IMR-90 (cell line): ENCODE measurements around the gene DNMT3L. TPM values are rescaled to one million over a fixed set of nuclear protein-coding genes. Genes with fewer than 3 reads are reported as not detected.
"Not testable (repeated sequence)": the region's sequence is repeated elsewhere in the genome, so short reads cannot be mapped to it uniquely, and the experiment has no call there.

Source experiments
- ATAC-seq: fragments of 200-7000 bp; cut with Tn5 transposase; 2 replicates; pipeline ENCODE4 v1.9.1; 2020; ENCODE audit warnings: low read depth, mild to moderate bottlenecking, moderate library complexity
- BruUV-seq: library from RNA; stranded (reverse); fragments of 400-500 nt; replicated peaks from 2 replicates; lab custom pipeline; 2021; lab: Mats Ljungman, UMichigan
- CTCF ChIA-PET: fragments of 300-600 bp; formaldehyde crosslinking; extraction: SDS; loops from one replicate; lab custom pipeline; 2021; ENCODE audit warnings: antibody characterized with exemption; lab: Yijun Ruan, JAX
- POLR2A ChIA-PET: fragments of 300-600 bp; sonication (Branson Sonifier 250); formaldehyde crosslinking; loops from one replicate; lab custom pipeline; 2022; ENCODE audit warnings: antibody characterized with exemption; ENCODE audit not compliant: unreplicated experiment; lab: Charles Lee
- DNase-seq: peaks from one replicate; pipeline ENCODE4 v3.0.0; 2013
- H2AFZ ChIP-seq: replicated peaks from 2 replicates; pipeline ENCODE3; 2013; ENCODE audit warnings: low read length, mild to moderate bottlenecking; ENCODE audit not compliant: poor library complexity
- H2AK5ac ChIP-seq: 2 replicates; pipeline ENCODE4 v1.6.1; 2013; ENCODE audit warnings: low read depth, low read length, inconsistent platforms
- H2AK9ac ChIP-seq: replicated peaks from 2 replicates; pipeline ENCODE3; 2013; ENCODE audit warnings: mild to moderate bottlenecking, low read depth, low read length, moderate library complexity; ENCODE audit not compliant: poor library complexity
- H2BK120ac ChIP-seq: 2 replicates; pipeline ENCODE4 v1.6.1; 2013; ENCODE audit warnings: low read depth, low read length, inconsistent platforms
- H2BK15ac ChIP-seq: 3 replicates; pipeline ENCODE4 v1.6.1; 2013; ENCODE audit warnings: low read depth, low read length, inconsistent platforms
- H2BK20ac ChIP-seq: 2 replicates; pipeline ENCODE4 v1.6.1; 2013; ENCODE audit warnings: low read depth, mild to moderate bottlenecking, inconsistent platforms, low read length, moderate library complexity
- H2BK5ac ChIP-seq: 2 replicates; pipeline ENCODE4 v1.6.1; 2013; ENCODE audit warnings: mild to moderate bottlenecking, low read depth, low read length, inconsistent platforms; ENCODE audit not compliant: poor library complexity, severe bottlenecking
- H3K14ac ChIP-seq: replicated peaks from 2 replicates; pipeline ENCODE4 v1.6.1; 2013; ENCODE audit warnings: low read depth, low read length, inconsistent platforms
- H3K18ac ChIP-seq: 2 replicates; pipeline ENCODE4 v1.6.1; 2013; ENCODE audit warnings: low read depth, low read length, control low read depth
- H3K23ac ChIP-seq: 2 replicates; pipeline ENCODE4 v1.6.1; 2013; ENCODE audit warnings: low read depth, low read length, inconsistent platforms
- H3K27ac ChIP-seq: 2 replicates; pipeline ENCODE4 v1.5.1; 2013; ENCODE audit warnings: mild to moderate bottlenecking, control low read depth, low read length; ENCODE audit not compliant: insufficient read depth
- H3K27me3 ChIP-seq: 2 replicates; pipeline ENCODE4 v1.6.1; 2013; ENCODE audit warnings: low read length; ENCODE audit not compliant: control insufficient read depth, insufficient read depth
- H3K36me3 ChIP-seq: 2 replicates; pipeline ENCODE4 v1.6.1; 2013; ENCODE audit warnings: low read length, mixed read lengths; ENCODE audit not compliant: control insufficient read depth, insufficient read depth
- H3K4ac ChIP-seq: 2 replicates; pipeline ENCODE4 v1.6.1; 2013; ENCODE audit warnings: low read depth, low read length, inconsistent platforms
- H3K4me1 ChIP-seq: 2 replicates; pipeline ENCODE4 v1.6.1; 2013; ENCODE audit warnings: low read length, mixed read lengths; ENCODE audit not compliant: control insufficient read depth, insufficient read depth
- H3K4me2 ChIP-seq: 2 replicates; pipeline ENCODE4 v1.6.1; 2013; ENCODE audit warnings: low read depth, mild to moderate bottlenecking, control low read depth, low read length, moderate library complexity
- H3K4me3 ChIP-seq: 2 replicates; pipeline ENCODE4 v1.5.1; 2013; ENCODE audit warnings: low read depth, mild to moderate bottlenecking, control low read depth, low read length, moderate library complexity; ENCODE audit not compliant: insufficient read depth
- H3K56ac ChIP-seq: 2 replicates; pipeline ENCODE4 v1.6.1; 2013; ENCODE audit warnings: low read length, inconsistent platforms; ENCODE audit not compliant: insufficient read depth; ENCODE audit errors: extremely low read depth
- H3K79me1 ChIP-seq, 2 experiments: 2 replicates each; pipeline ENCODE4 v1.6.1; 2013; ENCODE audit warnings: low read length in 2 of 2, inconsistent platforms in 1 of 2, low read depth in 1 of 2
- H3K9ac ChIP-seq: 2 replicates; pipeline ENCODE4 v1.6.1; 2013; ENCODE audit warnings: low read depth, low read length, control low read depth
- H3K9me1 ChIP-seq: 2 replicates; pipeline ENCODE4 v1.6.1; 2013; ENCODE audit warnings: low read length, inconsistent platforms; ENCODE audit not compliant: insufficient read depth
- H3K9me3 ChIP-seq: 2 replicates; pipeline ENCODE4 v1.6.1; 2013; ENCODE audit warnings: low read length; ENCODE audit not compliant: control insufficient read depth, insufficient read depth
- H4K20me1 ChIP-seq: 2 replicates; pipeline ENCODE4 v1.6.1; 2013; ENCODE audit warnings: low read length, inconsistent platforms; ENCODE audit not compliant: insufficient read depth
- H4K5ac ChIP-seq: 2 replicates; pipeline ENCODE4 v1.6.1; 2013; ENCODE audit warnings: mild to moderate bottlenecking, low read depth, low read length, control low read depth
- H4K8ac ChIP-seq, 2 experiments: 2 replicates each; pipeline ENCODE4 v1.6.1; 2013; ENCODE audit warnings: low read depth in 2 of 2, low read length in 2 of 2, control low read depth in 1 of 2, inconsistent platforms in 1 of 2
- H4K91ac ChIP-seq: 2 replicates; pipeline ENCODE4 v1.6.1; 2013; ENCODE audit warnings: low read depth, low read length, inconsistent platforms; ENCODE audit not compliant: insufficient read depth
- WGBS, 2 experiments: methylation state at CpG; one replicate each; pipeline versions ENCODE4 v1.1.5 to v1.1.7; 2013; ENCODE audit warnings: missing lambda C conversion rate in 2 of 2; ENCODE audit not compliant: insufficient read length in 1 of 2; ENCODE audit errors: extremely low coverage in 2 of 2; 5-methylcytosine and 5-hydroxymethylcytosine counted together
- dilution Hi-C: fragments of 300-500 bp; cut with HindIII; formaldehyde crosslinking; loops from one replicate; pipeline ENCODE4 v1.14.3; 2018; ENCODE audit warnings: low sequenced_read_pairs; ENCODE audit not compliant: unreplicated experiment
- in situ Hi-C: fragments of 300-500 bp; cut with MboI; formaldehyde crosslinking; loops from 3 replicates; pipeline ENCODE4 v1.14.3; 2019; ENCODE audit warnings: low sequenced_read_pairs, inconsistent platforms, mixed read lengths
- intact Hi-C: fragments of 100-400 bp; cut with micrococcal nuclease; formaldehyde crosslinking; loops from 2 replicates; pipeline ENCODE4 v1.10.0; 2022
- polyA plus RNA-seq, 3 experiments: library from polyadenylated mRNA; depleted of rRNA; stranded (reverse); fragments of >200 nt; gene quantifications; 2 replicates each; pipeline ENCODE4 v1.2.3, GENCODE V29; 2012; ENCODE audit warnings: low replicate concordance in 1 of 3
- total RNA-seq: library from RNA; depleted of rRNA; stranded (reverse); fragments of >200 nt; gene quantifications from 2 replicates; pipeline ENCODE4 v1.2.3, GENCODE V29; 2012

Gene DNMT3L
- total and polyA plus RNA-seq, 2 of the 4 experiments (the other 2 are of a cell fraction), result not detected

- H3K79me1 ChIP-seq, H3K9ac ChIP-seq, H2BK20ac ChIP-seq, H2AK9ac ChIP-seq, H4K5ac ChIP-seq, H3K4me2 ChIP-seq, H3K36me3 ChIP-seq, CTCF ChIA-PET, H2BK15ac ChIP-seq, ATAC-seq, POLR2A ChIA-PET, H3K4me1 ChIP-seq, H2AFZ ChIP-seq, H4K20me1 ChIP-seq, H4K8ac ChIP-seq, H3K9me3 ChIP-seq, in situ Hi-C loops, H3K4ac ChIP-seq, H3K4me3 ChIP-seq, H2AK5ac ChIP-seq, H3K27me3 ChIP-seq, H4K91ac ChIP-seq, DNase-seq, H3K23ac ChIP-seq, dilution Hi-C loops, H3K9me1 ChIP-seq, H3K27ac ChIP-seq, H2BK5ac ChIP-seq, BruUV-seq, H3K56ac ChIP-seq, intact Hi-C loops, H3K14ac ChIP-seq, H3K18ac ChIP-seq, H2BK120ac ChIP-seq: not testable (repeated sequence)
- WGBS, 2 experiments, result no CpG with 5 or more reads among the region's 8 CpGs
These were observed 43.2 kb downstream of the DNMT3L start for GRCh38 chr21:44218461-44218860.

GRCh38 chr21:44211978-44212377 lies 49.7 kb downstream of the DNMT3L start:
- in situ Hi-C loops, result not testable (repeated sequence)
- WGBS, 2 experiments, result no CpG with 5 or more reads among the region's 2 CpGs

More at GRCh38 chr21:44211978-44212377, 49.7 kb downstream of the DNMT3L start:
- H2AFZ ChIP-seq, H2AK9ac ChIP-seq, H3K4me2 ChIP-seq, dilution Hi-C loops, H3K14ac ChIP-seq, H3K18ac ChIP-seq, ATAC-seq, H3K79me1 ChIP-seq, H2BK120ac ChIP-seq, H3K27me3 ChIP-seq, H4K91ac ChIP-seq, H3K4me3 ChIP-seq, H3K9me3 ChIP-seq, H2BK20ac ChIP-seq, H3K9ac ChIP-seq, CTCF ChIA-PET, H3K56ac ChIP-seq, H3K4me1 ChIP-seq, H3K23ac ChIP-seq, H4K20me1 ChIP-seq, H3K27ac ChIP-seq, DNase-seq, H4K8ac ChIP-seq, H2AK5ac ChIP-seq, H3K4ac ChIP-seq, H4K5ac ChIP-seq, POLR2A ChIA-PET, H2BK5ac ChIP-seq, H3K36me3 ChIP-seq, intact Hi-C loops, H3K9me1 ChIP-seq, BruUV-seq, H2BK15ac ChIP-seq: not testable (repeated sequence)
